Lower lobe of right lung (tissue), 2 donors: Measurements from ENCODE around the gene CLPX. TPM values are rescaled to one million over a fixed set of nuclear protein-coding genes. Genes with fewer than 3 reads are reported as not detected.

Experiments used
- ATAC-seq, 2 donors: fragments of 200-7000 bp; cut with Tn5 transposase; one replicate each; pipeline ENCODE4 v1.9.1; 2020 to 2022; ENCODE audit warnings: mild to moderate bottlenecking in 2 of 2, moderate library complexity in 2 of 2
- DNase-seq: peaks from one replicate; pipeline ENCODE4 v3.0.0-alpha.2; 2020
- H3K27ac ChIP-seq: fragments of 200-600 bp; one replicate; pipeline ENCODE4 v1.8.0; 2022
- H3K27me3 ChIP-seq: fragments of 200-600 bp; one replicate; pipeline ENCODE4 v1.8.0; 2022; ENCODE audit warnings: low read depth
- H3K36me3 ChIP-seq: fragments of 200-600 bp; one replicate; pipeline ENCODE4 v1.8.0; 2022; ENCODE audit warnings: mild to moderate bottlenecking
- H3K4me1 ChIP-seq: fragments of 200-600 bp; one replicate; pipeline ENCODE4 v1.8.0; 2022
- H3K4me3 ChIP-seq: fragments of 200-600 bp; one replicate; pipeline ENCODE4 v1.8.0; 2022; ENCODE audit warnings: mild to moderate bottlenecking
- H3K9me3 ChIP-seq: fragments of 200-600 bp; one replicate; pipeline ENCODE4 v1.8.0; 2022
- CTCF ChIP-seq: fragments of 200-600 bp; IDR thresholded peaks from one replicate; pipeline ENCODE4 v1.8.0; 2022; ENCODE audit warnings: antibody characterized with exemption, mild to moderate bottlenecking
- intact Hi-C: fragments of 100-400 bp; cut with DNase I; formaldehyde crosslinking; loops from one replicate; pipeline ENCODE4 v1.11.0; 2022
- total RNA-seq: library from RNA; stranded (reverse); fragmentation: NEBNext Ultra II Directional; extraction: Animal tissue kit (Norgen Biotek cat#: 25700); gene quantifications from one replicate; pipeline ENCODE4 v1.2.1, GENCODE V29; 2021
- donor health status: DM: no; HTN: yes; CAD: no; lungs with severe emphysema.

CLPX gene
- total RNA-seq, 1 donor from 2014 or later, result 43.4 TPM

GRCh38 chr15:65176056-65176455 lies 9.1 kb downstream of the CLPX start:
- Histone ChIP-seq H3K36me3 (peaks cover 92% of the 10 kb centered on the region), H3K4me1 (no peaks in the 10 kb centered on the region), H3K27me3 (no peaks in the 10 kb centered on the region), H3K4me3 (no peak overlapping the region), H3K27ac (no peak overlapping the region), H3K9me3 (no peaks in the 10 kb centered on the region)
- ATAC-seq (no peak), DNase-seq (no peak)
- TF ChIP-seq CTCF, result no peak
- intact Hi-C loops, result no loop called here

GRCh38 chr15:65175511-65175910 lies 9.6 kb downstream of the CLPX start:
- intact Hi-C loops, result no loop called here
- DNase-seq (no peak), ATAC-seq (no peak)
- H3K4me3 ChIP-seq, result no peak overlapping the region
- TF ChIP-seq CTCF, result no peak
- peaks cover 98% of the 10 kb centered on the region for H3K36me3 ChIP-seq
- no peaks in the 10 kb centered on the region for H3K27me3 ChIP-seq
- H3K27ac ChIP-seq, result no peak overlapping the region
- no peaks in the 10 kb centered on the region for H3K9me3 ChIP-seq
- no peaks in the 10 kb centered on the region for H3K4me1 ChIP-seq

GRCh38 chr15:65174509-65174908 lies 10.6 kb downstream of the CLPX start:
- DNase-seq (no peak), ATAC-seq (no peak)
- no peak for TF ChIP-seq CTCF
- H3K36me3 ChIP-seq, result peaks cover 100% of the 10 kb centered on the region
- H3K9me3 ChIP-seq, result no peaks in the 10 kb centered on the region
- no peaks in the 10 kb centered on the region for H3K27me3 ChIP-seq
- intact Hi-C loops, result no loop called here
- no peak overlapping the region for H3K4me3 ChIP-seq
- H3K4me1 ChIP-seq, result no peaks in the 10 kb centered on the region
- no peak overlapping the region for H3K27ac ChIP-seq

GRCh38 chr15:65172531-65172930 lies 12.6 kb downstream of the CLPX start:
- H3K27ac ChIP-seq, result no peak overlapping the region
- no peak for ATAC-seq
- H3K27me3 ChIP-seq, result no peaks in the 10 kb centered on the region
- DNase-seq, result no peak
- no peak for TF ChIP-seq CTCF
- no peaks in the 10 kb centered on the region for H3K9me3 ChIP-seq
- no peaks in the 10 kb centered on the region for H3K4me1 ChIP-seq
- H3K4me3 ChIP-seq, result no peak overlapping the region
- intact Hi-C loops, result no loop called here
- H3K36me3 ChIP-seq, result peaks cover 88% of the 10 kb centered on the region

- Histone ChIP-seq H3K27ac (no peak overlapping the region), H3K36me3 (peaks cover 82% of the 10 kb centered on the region), H3K27me3 (no peaks in the 10 kb centered on the region), H3K9me3 (no peaks in the 10 kb centered on the region), H3K4me1 (no peaks in the 10 kb centered on the region), H3K4me3 (no peak overlapping the region)
- ATAC-seq, result no peak
- TF ChIP-seq CTCF, result no peak
- intact Hi-C loops, result no loop called here
- no peak for DNase-seq
Observed at GRCh38 chr15:65171428-65171827, 13.7 kb downstream of the CLPX start.

- H3K36me3 ChIP-seq, result peaks cover 75% of the 10 kb centered on the region
- no peak for ATAC-seq
Observed at GRCh38 chr15:65165875-65166274, 19.3 kb downstream of the CLPX start.

More at GRCh38 chr15:65165875-65166274, 19.3 kb downstream of the CLPX start:
- H3K27ac ChIP-seq, result no peak overlapping the region
- TF ChIP-seq CTCF, result no peak
- H3K4me3 ChIP-seq, result no peak overlapping the region
- no peak for DNase-seq
- no peaks in the 10 kb centered on the region for H3K9me3 ChIP-seq
- intact Hi-C loops, result no loop called here
- no peaks in the 10 kb centered on the region for H3K27me3 ChIP-seq
- peaks cover 6% of the 10 kb centered on the region for H3K4me1 ChIP-seq
